ENCODE measurements around the gene PCP4L1. TPM values are rescaled to one million over a fixed set of nuclear protein-coding genes. Genes with fewer than 3 reads are reported as not detected.

Gene PCP4L1
- total RNA-seq, 1 experiment from 2014 or later: 0.83 TPM

DNA sequence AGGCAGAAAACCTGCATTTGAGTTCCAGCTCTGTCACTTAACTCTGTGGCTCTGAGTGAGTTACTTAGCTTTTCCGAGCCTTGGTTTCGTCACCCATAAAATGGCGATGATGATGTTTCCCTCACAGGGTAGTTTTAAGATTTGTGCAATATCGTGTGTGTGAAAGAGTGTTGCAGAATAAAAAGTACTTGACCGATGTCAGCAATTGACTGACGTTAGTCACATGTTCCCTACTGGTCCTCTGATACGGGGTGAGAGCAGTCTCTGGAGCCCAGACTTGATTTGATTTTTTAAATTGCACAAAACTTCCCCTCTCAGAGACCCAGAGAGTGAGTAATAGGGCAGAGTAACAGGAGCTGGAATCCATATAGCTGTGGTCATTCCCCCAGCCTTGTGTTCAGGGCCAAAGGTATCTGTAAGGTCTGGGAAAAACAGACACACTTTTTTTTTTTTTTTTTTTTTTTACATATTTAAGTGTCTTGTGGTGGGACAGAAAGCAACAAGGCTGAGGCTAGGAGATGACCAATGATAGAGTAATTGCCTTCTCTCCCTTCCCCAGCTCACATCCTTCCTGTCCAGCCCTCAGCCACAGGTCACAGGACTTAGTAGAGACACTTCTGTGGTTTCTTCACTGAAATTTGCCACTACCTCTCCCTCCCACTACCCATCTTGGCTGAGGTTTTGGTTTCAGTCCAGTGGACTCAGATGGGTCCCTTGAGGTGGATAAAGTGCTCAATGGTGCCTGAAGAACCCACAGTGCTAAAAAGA lies 41.4 kb upstream of the PCP4L1 start:
- no peak overlapping the region for H3K4ac ChIP-seq (ENCODE audit: low read depth, low read length)
- H2BK12ac ChIP-seq (ENCODE audit: insufficient read length, low read depth, low read length): no peak overlapping the region
- H3K27ac Mint-ChIP-seq: peak overlapping the region in 1 of 3 experiments; percentile 86; a peak in 1 of 7 replicates

More for the DNA sequence above, 41.4 kb upstream of the PCP4L1 start:
- no peak overlapping the region for H2BK20ac ChIP-seq (ENCODE audit: low read depth, low read length, poor library complexity, severe bottlenecking)
- no peaks in the 10 kb centered on the region for H3K9me3 ChIP-seq (ENCODE audit: control insufficient read depth, low read depth, low read length)
- H3K18ac ChIP-seq (ENCODE audit: insufficient read length, low read depth, low read length): no peak overlapping the region
- H3K4me2 ChIP-seq (ENCODE audit: insufficient read depth, insufficient read length, low read length): no peak overlapping the region
- DNase-seq: no peak
- peaks cover 12 to 29% (median 28%) of the 10 kb centered on the region in 3 experiments; a peak in 6 of 7 replicates for H3K36me3 Mint-ChIP-seq (ENCODE audit: insufficient read depth in 1 of 3, low read depth in 3 of 3)
- no peaks in the 10 kb centered on the region for H3K27me3 Mint-ChIP-seq (ENCODE audit: low read depth)
- no peak overlapping the region for H4K8ac ChIP-seq (replicated peaks; ENCODE audit: insufficient read length, low read depth, low read length)
- H2AK5ac ChIP-seq (ENCODE audit: insufficient read length, low read length): no peak overlapping the region
- H2BK5ac ChIP-seq (ENCODE audit: insufficient read length, low read length): no peak overlapping the region
- no peak overlapping the region for H3T11ph ChIP-seq (ENCODE audit: low read length)
- no peak overlapping the region for H3K14ac ChIP-seq (ENCODE audit: insufficient read depth, low read length)
- H4K91ac ChIP-seq (ENCODE audit: insufficient read length, low read depth, low read length): no peak overlapping the region
- H3K23me2 ChIP-seq (ENCODE audit: insufficient read length, low read depth, low read length, poor library complexity, severe bottlenecking): no peaks in the 10 kb centered on the region
- peaks cover 17 to 28% of the 10 kb centered on the region in 2 experiments for H3K4me1 Mint-ChIP-seq
- H3K9ac ChIP-seq (ENCODE audit: extremely low read depth, insufficient read length, low read length): no peak overlapping the region
- H3K79me2 ChIP-seq (ENCODE audit: insufficient read depth, low read length): no peaks in the 10 kb centered on the region
- no peaks in the 10 kb centered on the region for H3K27me3 ChIP-seq (ENCODE audit: insufficient read depth, low read length)
- TF ChIP-seq CTCF (conservative IDR thresholded peaks at IDR 0.05): no peak
- no peaks in the 10 kb centered on the region for H4K20me1 ChIP-seq (ENCODE audit: control insufficient read depth, insufficient read depth, insufficient read length)
- no peak overlapping the region for H2AFZ ChIP-seq (ENCODE audit: low read length)
- no peak overlapping the region for H4K5ac ChIP-seq (ENCODE audit: insufficient read length, low read depth, low read length)
- no peak overlapping the region for H3K4me3 Mint-ChIP-seq
- H3K79me1 ChIP-seq (ENCODE audit: insufficient read depth, low read depth, low read length, poor library complexity, severe bottlenecking): no peaks in the 10 kb centered on the region
- no peak overlapping the region for H2BK120ac ChIP-seq (ENCODE audit: low read depth, low read length, poor library complexity, severe bottlenecking)
- no peak overlapping the region for H3K56ac ChIP-seq (ENCODE audit: insufficient read length, low read depth, low read length)
- no peaks in the 10 kb centered on the region for H3K9me3 Mint-ChIP-seq
- no CpG with 5 or more reads among the region's 7 CpGs for WGBS (ENCODE audit: extremely low coverage, insufficient read length, low lambda C conversion rate)
- H2BK15ac ChIP-seq (ENCODE audit: low read depth, low read length): no peak overlapping the region
- H3K23ac ChIP-seq (ENCODE audit: insufficient read length, low read depth, low read length): no peak overlapping the region
- H3K27ac ChIP-seq (ENCODE audit: insufficient read length, low read depth, low read length): no peak overlapping the region
- peaks cover 4% of the 10 kb centered on the region; the same call in 1 of the 2 replicates for H3K4me1 ChIP-seq (ENCODE audit: insufficient read depth, low read length)
